Right lobe of liver (tissue), 6 donors: ENCODE measurements around the gene DHX29. TPM values are rescaled to one million over a fixed set of nuclear protein-coding genes. Genes with fewer than 3 reads are reported as not detected.

Experiments
- ATAC-seq, 4 donors: fragments of 200-7000 bp; cut with Tn5 transposase; one replicate each; pipeline ENCODE4 v1.9.1; 2020; ENCODE audit warnings: mild to moderate bottlenecking in 4 of 4, moderate library complexity in 4 of 4
- DNase-seq, 3 donors: peaks; one replicate each; pipeline ENCODE4 v3.0.0-alpha.2; 2020
- H3K27ac ChIP-seq, 3 donors: fragments of 200-600 bp; one replicate each; pipeline ENCODE4 v1.8.0; 2022
- H3K27me3 ChIP-seq, 2 donors: fragments of 200-600 bp; one replicate each; pipeline ENCODE4 v1.8.0; 2022
- H3K36me3 ChIP-seq, 4 donors: fragments of 200-600 bp; sonication (generic) in 1 of 4; one replicate each; pipeline versions ENCODE4 v1.5.1 to v1.8.0; 2017 to 2022; ENCODE audit warnings: control low read depth in 1 of 4
- H3K4me1 ChIP-seq, 4 donors: fragments of 200-600 bp; sonication (generic) in 1 of 4; one replicate each; pipeline versions ENCODE4 v1.5.1 to v1.8.0; 2017 to 2022; ENCODE audit warnings: control low read depth in 1 of 4
- H3K4me3 ChIP-seq, 3 donors: fragments of 200-600 bp; one replicate each; pipeline ENCODE4 v1.8.0; 2022
- H3K9me3 ChIP-seq, 4 donors: fragments of 200-600 bp; sonication (generic) in 1 of 4; one replicate each; pipeline versions ENCODE4 v1.5.1 to v1.8.0; 2017 to 2022; ENCODE audit warnings: control low read depth in 1 of 4
- CTCF ChIP-seq, 4 donors: fragments of 200-600 bp in 3 of 4; fragments of 450-650 bp in 1 of 4; IDR thresholded peaks; one replicate each; pipeline versions ENCODE4 v1.5.1 to v1.8.0; 2016 to 2022; ENCODE audit warnings: antibody characterized with exemption in 4 of 4, mild to moderate bottlenecking in 2 of 4
- POLR2A ChIP-seq: fragments of 450-650 bp; IDR thresholded peaks from one replicate; pipeline ENCODE4 v1.6.1; 2017; ENCODE audit warnings: antibody characterized with exemption, mild to moderate bottlenecking
- WGBS: methylation state at CpG from one replicate; pipeline ENCODE4 v1.1.6; 2018; ENCODE audit warnings: low coverage, low lambda C conversion rate; ENCODE audit not compliant: insufficient coverage; ENCODE audit errors: missing lambda C conversion rate; 5-methylcytosine and 5-hydroxymethylcytosine counted together
- intact Hi-C, 2 donors: fragments of 100-400 bp; cut with DNase I; formaldehyde crosslinking; loops; one replicate each; pipeline versions ENCODE4 v1.11.2 to v1.14.1; 2022
- total RNA-seq, 6 experiments: library from RNA; depleted of rRNA in 2 of 6; stranded (reverse); fragments of >200 nt in 2 of 6; fragmentation: NEBNext Ultra II Directional in 3 of 6; extraction: Animal tissue kit (Norgen Biotek cat#: 25700) in 3 of 6; gene quantifications; one replicate each; pipeline versions ENCODE4 v1.1.0 to v1.2.4, GENCODE V29; 2016 to 2023
- donor health status: DM: no; HTN: yes; CAD: no.
- donor health status: DM: no; HTN: no; CAD: no.
- donor health status: DM: no; HTN: no; CAD: no.
- donor health status: DM: no; HTN: yes; CAD: no.
- donor health status: DM: no; HTN: yes; CAD: no.

Gene DHX29
- total RNA-seq, 6 experiments from 2014 or later: 10.8 to 18.2 (median 14.7) TPM

DNA sequence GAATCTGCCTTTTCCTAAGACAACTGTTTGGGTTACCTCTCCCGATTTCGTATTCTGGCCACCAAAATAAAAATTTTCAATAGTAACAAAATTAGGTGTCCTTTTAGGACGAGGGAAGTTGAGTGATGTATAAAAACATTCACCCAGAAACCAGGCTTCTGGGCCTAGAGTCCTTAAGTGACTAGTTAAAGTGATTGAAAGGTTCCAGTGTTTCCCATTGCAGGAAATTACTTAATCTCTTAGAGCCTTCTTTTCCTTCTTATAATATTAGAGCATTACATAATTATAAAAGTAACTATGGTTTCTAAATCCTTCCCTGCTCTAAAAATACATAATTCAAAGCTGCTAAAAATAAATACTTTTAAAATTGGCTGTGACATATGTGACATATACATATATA lies 87.7 kb downstream of the DHX29 start:
- Histone ChIP-seq H3K9me3 (no peaks in the 10 kb centered on the region), H3K27ac (no peak overlapping the region), H3K4me1 (peaks cover 0 to 9% (median 0%) of the 10 kb centered on the region in 4 donors), H3K27me3 (peaks cover 0 to 50% of the 10 kb centered on the region in 2 donors), H3K4me3 (no peak overlapping the region), H3K36me3 (no peaks in the 10 kb centered on the region)
- no peak for ATAC-seq
- TF ChIP-seq CTCF (IDR thresholded peaks at IDR 0.05) (no peak), POLR2A (no peak)
- intact Hi-C loops: no loop called here
- no peak for DNase-seq
- 80% methylated on average over 3 of the region's 3 CpGs for WGBS

DNA sequence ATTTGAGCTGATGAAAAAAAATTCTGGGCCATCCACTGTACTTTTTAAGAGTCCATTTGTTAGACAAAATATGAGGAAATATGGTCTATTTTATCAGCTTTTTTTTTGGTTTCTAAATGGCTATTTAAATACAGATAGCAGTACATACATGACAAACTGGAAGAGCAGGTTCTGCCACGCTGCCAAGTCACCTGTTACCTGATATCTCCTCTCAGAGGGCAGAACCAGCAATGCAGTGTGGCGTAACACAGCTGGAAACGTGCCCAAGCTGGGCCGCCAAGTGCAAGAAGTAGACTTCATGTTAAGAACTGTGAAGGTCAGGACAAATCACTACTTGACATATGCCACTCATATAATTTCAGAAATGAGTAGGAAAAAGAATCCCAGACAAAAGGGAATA lies 88.5 kb downstream of the DHX29 start:
- peaks cover 0 to 9% (median 0%) of the 10 kb centered on the region in 4 donors for H3K4me1 ChIP-seq
- TF ChIP-seq CTCF (IDR thresholded peaks at IDR 0.05) (no peak), POLR2A (no peak)
- ATAC-seq (no peak), DNase-seq (peak in 1 of 3 donors; percentile 73)
- intact Hi-C loops: no loop called here
- no peaks in the 10 kb centered on the region for H3K9me3 ChIP-seq
- WGBS: 37% methylated on average over 4 of the region's 4 CpGs
- no peak overlapping the region for H3K27ac ChIP-seq
- H3K36me3 ChIP-seq: no peaks in the 10 kb centered on the region
- H3K27me3 ChIP-seq: peaks cover 0 to 42% of the 10 kb centered on the region in 2 donors
- no peak overlapping the region for H3K4me3 ChIP-seq

- H3K36me3 ChIP-seq: no peaks in the 10 kb centered on the region
- TF ChIP-seq POLR2A: no peak
- H3K9me3 ChIP-seq: no peaks in the 10 kb centered on the region
- H3K4me1 ChIP-seq: no peaks in the 10 kb centered on the region
- DNase-seq (no peak), ATAC-seq (no peak)
- 59% methylated on average over 2 of the region's 2 CpGs for WGBS
- H3K27me3 ChIP-seq: no peaks in the 10 kb centered on the region
- no peak overlapping the region for H3K4me3 ChIP-seq
- H3K27ac ChIP-seq: no peak overlapping the region
- intact Hi-C loops: no loop called here
Observed at GRCh38 chr5:55211184-55211874, 96.2 kb downstream of the DHX29 start.

Other genes starting within 250 kb of the DHX29 start
- gene GZMA, start 205.0 kb downstream of the DHX29 start, total RNA-seq: 1 to 10 TPM in 4 of 6 experiments, under 1 TPM in 2; 0.53 to 2.9 (median 1.8) TPM
- gene GPX8, start 147.5 kb downstream of the DHX29 start, total RNA-seq: 1 to 10 TPM in 5 of 6 experiments, under 1 TPM in 1; 0.24 to 3.2 (median 1.4) TPM
- gene CDC20B, start 134.5 kb downstream of the DHX29 start, total RNA-seq: not detected
- gene MCIDAS, start 80.4 kb downstream of the DHX29 start, total RNA-seq: not detected
- under 1 TPM in 2 of 6 experiments, not detected in 4; 0.31 to 0.75 TPM for gene CCNO, start 74.1 kb downstream of the DHX29 start, total RNA-seq
- 10 to 100 TPM; 24.7 to 42.4 (median 31.9) TPM for gene MTREX, start 295 bp upstream of the DHX29 start, total RNA-seq
- 100 to 1,000 TPM in 2 of 6 experiments, 10 to 100 TPM in 4; 23.3 to 145 (median 36.0) TPM for gene PLPP1, start 227.3 kb upstream of the DHX29 start, total RNA-seq